Neural progenitor cell (in vitro differentiated cells): ENCODE data around the gene SLC25A19. TPM values are rescaled to one million over a fixed set of nuclear protein-coding genes. Genes with fewer than 3 reads are reported as not detected.

Experiments
- DNase-seq: peaks from one replicate; pipeline ENCODE4 v3.0.0-alpha.2; 2016; ENCODE audit warnings: low spot score
- H2AFZ ChIP-seq: fragments of 200-600 bp; sonication (generic); replicated peaks from 2 replicates; pipeline ENCODE4 v1.6.1; 2016; ENCODE audit warnings: antibody characterized with exemption
- H3F3A ChIP-seq: fragments of 200-600 bp; sonication (generic); 2 replicates; pipeline ENCODE4 v1.6.1; 2016; ENCODE audit warnings: antibody characterized with exemption, low read depth
- H3K27ac ChIP-seq: fragments of 200-600 bp; sonication (generic); 2 replicates; pipeline ENCODE4 v1.5.1; 2016; ENCODE audit warnings: mild to moderate bottlenecking
- H3K27me3 ChIP-seq: fragments of 200-600 bp; sonication (generic); 2 replicates; pipeline ENCODE4 v1.6.1; 2016; ENCODE audit warnings: mild to moderate bottlenecking, moderate library complexity
- H3K36me3 ChIP-seq: fragments of 200-600 bp; sonication (generic); 2 replicates; pipeline ENCODE4 v1.5.1; 2016
- H3K4me1 ChIP-seq: fragments of 200-600 bp; sonication (generic); 2 replicates; pipeline ENCODE4 v1.6.1; 2016; ENCODE audit warnings: mixed run types
- H3K4me2 ChIP-seq: fragments of 200-600 bp; sonication (generic); 2 replicates; pipeline ENCODE4 v1.6.1; 2016
- H3K4me3 ChIP-seq: fragments of 200-600 bp; sonication (generic); 2 replicates; pipeline ENCODE4 v1.5.1; 2016
- H3K79me2 ChIP-seq: fragments of 200-600 bp; sonication (generic); 2 replicates; pipeline ENCODE4 v1.6.1; 2016; ENCODE audit warnings: low read depth
- H3K9ac ChIP-seq: fragments of 200-600 bp; sonication (generic); 2 replicates; pipeline ENCODE4 v1.6.1; 2016
- H3K9me3 ChIP-seq: fragments of 200-600 bp; sonication (generic); 2 replicates; pipeline ENCODE4 v1.5.1; 2016; ENCODE audit warnings: low read depth
- H4K20me1 ChIP-seq: fragments of 200-600 bp; sonication (generic); 2 replicates; pipeline ENCODE4 v1.6.1; 2016; ENCODE audit warnings: low read depth
- H3K27ac Mint-ChIP-seq: 3 replicates; pipeline ENCODE4 v1.8.0; 2021; ENCODE audit warnings: mixed read lengths
- H3K27me3 Mint-ChIP-seq: 2 replicates; pipeline ENCODE4 v1.8.0; 2022; ENCODE audit warnings: low read depth, mild to moderate bottlenecking, inconsistent platforms, moderate library complexity, mixed read lengths; ENCODE audit not compliant: insufficient read depth
- H3K36me3 Mint-ChIP-seq: 3 replicates; pipeline ENCODE4 v1.8.0; 2021; ENCODE audit warnings: mixed read lengths
- H3K4me1 Mint-ChIP-seq: 3 replicates; pipeline ENCODE4 v1.8.0; 2021; ENCODE audit warnings: mixed read lengths
- H3K4me3 Mint-ChIP-seq: 3 replicates; pipeline ENCODE4 v1.8.0; 2021; ENCODE audit warnings: mild to moderate bottlenecking, moderate library complexity, mixed read lengths
- H3K9me3 Mint-ChIP-seq: 3 replicates; pipeline ENCODE4 v1.8.0; 2020; ENCODE audit warnings: mixed read lengths
- CTCF ChIP-seq: fragments of 200-600 bp; sonication (generic); IDR thresholded peaks from 2 replicates; pipeline ENCODE4 v1.5.1; 2017; ENCODE audit warnings: antibody characterized with exemption, mild to moderate bottlenecking
- EZH2 ChIP-seq: fragments of 200-600 bp; sonication (generic); IDR thresholded peaks from 2 replicates; pipeline ENCODE4 v1.6.1; 2017; ENCODE audit warnings: antibody characterized with exemption, mild to moderate bottlenecking, moderate library complexity
- EZH2phosphoT487 ChIP-seq: fragments of 200-600 bp; sonication (generic); IDR thresholded peaks from 2 replicates; pipeline ENCODE4 v1.6.1; 2017; ENCODE audit warnings: antibody characterized with exemption
- total RNA-seq: library from RNA; depleted of rRNA; stranded (reverse); fragments of >200 nt; gene quantifications from 2 replicates; pipeline ENCODE4 v1.2.3, GENCODE V29; 2015; ENCODE audit warnings: low replicate concordance

The SLC25A19 gene
- total RNA-seq, 1 donor from 2014 or later, result 5.2 TPM

DNA sequence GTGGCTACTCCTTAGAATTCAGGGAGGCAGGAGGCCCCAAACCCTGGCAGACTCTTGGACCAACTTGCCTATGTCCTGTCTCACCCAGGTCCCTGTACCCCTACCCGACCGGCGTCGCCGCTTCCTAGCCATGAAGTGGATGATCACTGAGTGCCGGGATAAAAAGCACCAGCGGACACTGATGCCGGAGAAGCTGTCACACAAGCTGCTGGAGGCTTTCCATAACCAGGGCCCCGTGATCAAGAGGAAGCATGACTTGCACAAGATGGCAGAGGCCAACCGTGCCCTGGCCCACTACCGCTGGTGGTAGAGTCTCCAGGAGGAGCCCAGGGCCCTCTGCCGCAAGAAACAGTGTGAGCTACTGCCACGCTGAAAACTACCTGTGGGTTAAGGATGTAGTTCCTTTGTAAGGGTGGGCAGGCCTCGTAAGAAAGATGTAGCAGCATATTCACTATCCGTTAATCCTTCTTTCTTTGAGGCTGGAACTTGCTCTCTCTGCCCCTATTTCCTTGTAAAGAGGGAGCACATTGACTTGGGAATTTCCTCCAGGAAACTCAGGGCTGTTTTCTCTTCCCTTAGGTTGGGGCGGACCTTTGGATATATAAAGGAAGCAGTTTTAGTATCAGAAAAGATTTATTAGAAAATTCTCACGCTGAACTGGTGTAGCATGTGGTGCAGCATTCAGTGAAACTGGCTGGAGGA, 23.5 kb downstream of the SLC25A19 start:
- Mint-ChIP-seq H3K4me1 (peaks cover 21% of the 10 kb centered on the region), H3K9me3 (no peaks in the 10 kb centered on the region), H3K27ac (no peak overlapping the region), H3K4me3 (no peak overlapping the region), H3K27me3 (peaks cover 2% of the 10 kb centered on the region), H3K36me3 (peaks cover 5% of the 10 kb centered on the region)
- H2AFZ ChIP-seq, result no peak overlapping the region
- peaks cover 9% of the 10 kb centered on the region for H3K4me1 ChIP-seq
- peaks cover 45% of the 10 kb centered on the region for H3F3A ChIP-seq
- no peak overlapping the region for H3K4me2 ChIP-seq
- H3K79me2 ChIP-seq, result peaks cover 24% of the 10 kb centered on the region
- no peak overlapping the region for H3K27ac ChIP-seq
- DNase-seq, result no peak
- peaks cover 2% of the 10 kb centered on the region for H4K20me1 ChIP-seq
- no peaks in the 10 kb centered on the region for H3K36me3 ChIP-seq
- no peak overlapping the region for H3K9ac ChIP-seq
- no peaks in the 10 kb centered on the region for H3K27me3 ChIP-seq
- no peak overlapping the region for H3K4me3 ChIP-seq
- no peak for TF ChIP-seq EZH2
- TF ChIP-seq EZH2phosphoT487, result no peak
- no peak for TF ChIP-seq CTCF
- H3K9me3 ChIP-seq, result no peaks in the 10 kb centered on the region

DNA sequence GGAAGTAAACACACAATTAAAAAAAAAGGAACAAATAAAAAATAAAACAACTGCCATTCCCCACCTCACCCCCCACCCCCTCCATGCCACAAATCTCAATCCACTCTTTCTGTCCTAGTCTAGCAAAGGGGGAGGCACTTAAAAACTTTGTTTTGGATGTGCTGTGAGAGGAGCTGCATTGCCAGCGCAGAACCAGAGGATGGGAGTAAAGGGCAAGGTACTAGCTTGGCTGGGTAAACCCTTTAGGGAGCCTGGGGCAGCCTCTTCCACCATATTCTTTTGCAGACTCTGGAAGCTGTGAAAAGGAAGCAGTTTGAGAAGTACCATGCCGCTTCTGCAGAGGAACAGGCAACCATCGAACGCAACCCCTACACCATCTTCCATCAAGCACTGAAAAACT, 26.2 kb downstream of the SLC25A19 start:
- no peaks in the 10 kb centered on the region for H3K27me3 Mint-ChIP-seq
- Histone ChIP-seq H3K4me3 (peak overlapping the region; percentile 85), H2AFZ (no peak overlapping the region), H3K9me3 (no peaks in the 10 kb centered on the region), H3K36me3 (no peaks in the 10 kb centered on the region), H4K20me1 (peaks cover 24% of the 10 kb centered on the region), H3K4me2 (peak overlapping the region; percentile 93), H3K27me3 (no peaks in the 10 kb centered on the region), H3K79me2 (peaks cover 49% of the 10 kb centered on the region), H3K9ac (peak overlapping the region; percentile 99), H3K4me1 (peaks cover 12% of the 10 kb centered on the region), H3K27ac (no peak overlapping the region), H3F3A (peaks cover 34% of the 10 kb centered on the region)
- no peak overlapping the region for H3K27ac Mint-ChIP-seq
- H3K4me1 Mint-ChIP-seq, result peaks cover 24% of the 10 kb centered on the region
- no peak for DNase-seq
- no peak for TF ChIP-seq EZH2phosphoT487
- H3K4me3 Mint-ChIP-seq, result peak overlapping the region; percentile 99
- H3K36me3 Mint-ChIP-seq, result peaks cover 5% of the 10 kb centered on the region
- no peaks in the 10 kb centered on the region for H3K9me3 Mint-ChIP-seq

- H3K9me3 Mint-ChIP-seq, result no peaks in the 10 kb centered on the region
Measured at GRCh38 chr17:75262112-75262606, 27.1 kb downstream of the SLC25A19 start.

More at GRCh38 chr17:75262112-75262606, 27.1 kb downstream of the SLC25A19 start:
- Histone ChIP-seq H3K36me3 (no peaks in the 10 kb centered on the region), H3K27ac (peak overlapping the region; percentile 99), H3K79me2 (peaks cover 56% of the 10 kb centered on the region), H3K9me3 (no peaks in the 10 kb centered on the region), H2AFZ (peak overlapping the region; percentile 92), H4K20me1 (peaks cover 24% of the 10 kb centered on the region), H3K9ac (peak overlapping the region; percentile 99), H3K4me1 (peaks cover 12% of the 10 kb centered on the region), H3K27me3 (no peaks in the 10 kb centered on the region), H3K4me3 (peak overlapping the region; percentile 85), H3K4me2 (peak overlapping the region; percentile 93), H3F3A (peaks cover 25% of the 10 kb centered on the region)
- peak; percentile 57 for DNase-seq
- Mint-ChIP-seq H3K4me3 (peak overlapping the region; percentile 99), H3K27ac (peak overlapping the region; percentile 100), H3K4me1 (peaks cover 24% of the 10 kb centered on the region), H3K27me3 (no peaks in the 10 kb centered on the region), H3K36me3 (peaks cover 2% of the 10 kb centered on the region)
- TF ChIP-seq EZH2phosphoT487 (no peak), CTCF (no peak), EZH2 (no peak)
